NB4 (cell line): ENCODE results near the gene CES1.

Experiments used
- DNase-seq: peaks from one replicate; pipeline ENCODE4 v3.0.0; 2010; ENCODE audit warnings: low read depth
- H3K4me3 ChIP-seq: one replicate; pipeline ENCODE4 v1.5.1; 2011; ENCODE audit warnings: mild to moderate bottlenecking, low read depth, low read length, moderate library complexity
- CTCF ChIP-seq: IDR thresholded peaks from one replicate; pipeline ENCODE4 v1.5.1; 2012; ENCODE audit warnings: low read depth, low read length
- MAX ChIP-seq: IDR thresholded peaks from 2 replicates; pipeline ENCODE4 v1.6.1; 2011; ENCODE audit warnings: low read depth, low read length
- MYC ChIP-seq: IDR thresholded peaks from 2 replicates; pipeline ENCODE4 v1.6.1; 2011; ENCODE audit warnings: low read depth, low read length
- POLR2A ChIP-seq: IDR thresholded peaks from 2 replicates; pipeline ENCODE4 v1.6.1; 2011; ENCODE audit warnings: mild to moderate bottlenecking; ENCODE audit not compliant: insufficient read length; ENCODE audit errors: extremely low read depth

CES1 gene

GRCh38 chr16:55825115-55825728, 7.7 kb downstream of the CES1 start:
- DNase-seq = no peak
- H3K4me3 ChIP-seq = no peak overlapping the region
- TF ChIP-seq MYC (no peak), POLR2A (no peak), CTCF (no peak), MAX (no peak)

DNA sequence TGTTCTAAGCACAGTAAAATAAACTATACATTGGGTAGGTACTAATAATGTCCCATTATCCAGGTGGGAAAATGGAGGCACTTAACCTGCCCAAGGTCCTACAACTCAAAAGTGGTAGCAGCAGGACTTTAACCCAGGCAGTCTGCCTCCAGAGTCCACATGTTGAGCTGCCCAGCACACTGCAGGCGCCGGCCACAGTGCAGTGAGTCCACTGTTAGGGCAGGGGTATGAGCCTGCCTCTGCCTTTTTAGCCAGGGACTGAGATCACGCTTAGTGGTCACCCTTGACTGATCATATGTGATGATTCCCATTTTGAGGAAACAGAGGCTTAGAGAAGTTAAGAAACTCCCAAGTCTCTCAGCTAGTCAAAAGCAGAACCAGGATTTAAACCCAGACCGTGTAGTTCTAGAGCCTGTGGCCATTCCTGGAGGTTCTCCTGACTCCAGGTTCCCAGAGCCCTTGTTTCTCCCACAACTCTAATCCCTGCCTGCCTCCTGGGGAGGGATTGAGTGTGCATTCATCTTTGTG, 8.4 kb downstream of the CES1 start:
- no peak overlapping the region for H3K4me3 ChIP-seq
- DNase-seq = no peak
- no peak for TF ChIP-seq MYC
- TF ChIP-seq MAX = no peak
- TF ChIP-seq POLR2A = no peak
- no peak for TF ChIP-seq CTCF

GRCh38 chr16:55822280-55822810, 10.6 kb downstream of the CES1 start:
- TF ChIP-seq MAX = no peak
- no peak for TF ChIP-seq MYC
- TF ChIP-seq CTCF = no peak
- TF ChIP-seq POLR2A = no peak
- DNase-seq = no peak
- H3K4me3 ChIP-seq = no peak overlapping the region

DNA sequence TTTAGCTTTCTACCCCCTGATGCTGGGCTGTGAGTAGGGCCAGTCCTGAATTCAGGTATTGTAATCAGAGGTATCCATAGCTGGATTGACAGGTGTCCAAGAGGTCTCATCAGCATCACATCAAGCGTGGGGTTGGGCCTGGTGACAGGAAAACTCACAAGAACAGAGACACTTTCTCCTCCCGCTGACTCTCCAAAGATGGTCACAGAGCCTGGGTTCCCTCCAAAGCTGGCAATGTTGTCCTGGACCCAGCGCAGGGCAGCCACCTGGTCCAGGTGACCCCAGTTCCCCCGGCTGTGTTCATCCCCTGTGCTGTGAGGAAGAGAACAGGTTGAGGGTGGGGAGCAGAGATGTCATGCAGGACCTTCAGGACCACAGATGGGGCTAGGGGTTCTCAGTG, 11.7 kb downstream of the CES1 start:
- no peak for DNase-seq
- TF ChIP-seq MAX (no peak), CTCF (no peak), MYC (no peak), POLR2A (no peak)
- no peak overlapping the region for H3K4me3 ChIP-seq

DNA sequence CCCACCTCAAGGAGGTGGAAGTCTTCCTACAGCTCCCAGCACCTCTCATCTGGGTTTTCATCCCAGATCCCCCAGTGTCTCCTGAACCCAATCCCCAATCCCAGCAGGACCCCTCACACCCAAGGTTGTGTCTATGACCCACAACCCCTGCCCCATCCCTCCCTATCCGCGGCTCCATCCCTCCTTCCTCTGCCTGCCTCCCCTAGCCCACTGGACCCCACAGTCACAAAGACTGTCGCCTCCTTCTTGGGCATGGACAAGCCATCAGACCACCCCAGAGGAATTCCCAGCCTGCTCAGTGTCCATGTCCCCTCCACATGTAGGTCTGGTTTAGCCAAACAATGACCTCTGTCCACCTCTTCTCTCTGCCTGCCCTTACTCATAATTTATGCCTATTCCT, 12.3 kb downstream of the CES1 start:
- DNase-seq = no peak
- TF ChIP-seq POLR2A (no peak), MAX (no peak), MYC (no peak), CTCF (no peak)
- H3K4me3 ChIP-seq = no peak overlapping the region
